ENCODE results near the gene CCDC182.

CCDC182 gene

GRCh38 chr17:57726213-57726790 lies 18.8 kb downstream of the CCDC182 start:
- Histone ChIP-seq H3K27me3 (ENCODE audit: insufficient read depth, low read depth, severe bottlenecking) (no peaks in the 10 kb centered on the region), H3K4me3 (ENCODE audit: low read depth, low read length) (no peak overlapping the region), H3K27ac (peak overlapping the region; percentile 17), H3K9me3 (ENCODE audit: severe bottlenecking) (no peaks in the 10 kb centered on the region), H3K36me3 (no peaks in the 10 kb centered on the region)
- no peak for DNase-seq
- TF ChIP-seq CTCF (IDR thresholded peaks at IDR 0.05; ENCODE audit: low read depth, low read length) = no peak

DNA sequence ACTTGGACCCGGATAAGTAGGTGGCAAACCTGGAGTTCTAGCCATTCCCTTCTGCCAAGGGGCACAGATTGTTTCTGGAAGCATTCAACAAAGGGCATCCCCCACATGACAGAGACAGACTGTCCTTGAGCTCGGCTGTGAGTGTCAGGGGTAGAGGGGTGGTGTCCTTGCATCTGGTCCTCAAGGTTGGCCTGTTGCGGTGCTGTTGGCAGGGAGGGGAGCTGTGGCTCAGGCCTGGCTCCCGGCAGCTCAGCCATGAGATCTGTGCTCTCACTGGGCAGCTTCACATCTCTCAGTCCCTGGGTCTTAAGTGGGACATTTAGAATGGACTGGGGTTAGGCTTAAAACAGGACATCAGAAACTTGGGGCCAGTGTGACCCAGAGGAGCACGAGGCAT lies 20.4 kb downstream of the CCDC182 start:
- no peak overlapping the region for H3K4me3 ChIP-seq (ENCODE audit: low read depth, low read length)
- no peaks in the 10 kb centered on the region for H3K9me3 ChIP-seq (ENCODE audit: severe bottlenecking)
- H3K27me3 ChIP-seq (ENCODE audit: insufficient read depth, low read depth, severe bottlenecking) = no peaks in the 10 kb centered on the region
- H3K36me3 ChIP-seq = no peaks in the 10 kb centered on the region
- TF ChIP-seq CTCF (IDR thresholded peaks at IDR 0.05; ENCODE audit: low read depth, low read length) = no peak
- H3K27ac ChIP-seq = peak overlapping the region; percentile 81
- no peak for DNase-seq

DNA sequence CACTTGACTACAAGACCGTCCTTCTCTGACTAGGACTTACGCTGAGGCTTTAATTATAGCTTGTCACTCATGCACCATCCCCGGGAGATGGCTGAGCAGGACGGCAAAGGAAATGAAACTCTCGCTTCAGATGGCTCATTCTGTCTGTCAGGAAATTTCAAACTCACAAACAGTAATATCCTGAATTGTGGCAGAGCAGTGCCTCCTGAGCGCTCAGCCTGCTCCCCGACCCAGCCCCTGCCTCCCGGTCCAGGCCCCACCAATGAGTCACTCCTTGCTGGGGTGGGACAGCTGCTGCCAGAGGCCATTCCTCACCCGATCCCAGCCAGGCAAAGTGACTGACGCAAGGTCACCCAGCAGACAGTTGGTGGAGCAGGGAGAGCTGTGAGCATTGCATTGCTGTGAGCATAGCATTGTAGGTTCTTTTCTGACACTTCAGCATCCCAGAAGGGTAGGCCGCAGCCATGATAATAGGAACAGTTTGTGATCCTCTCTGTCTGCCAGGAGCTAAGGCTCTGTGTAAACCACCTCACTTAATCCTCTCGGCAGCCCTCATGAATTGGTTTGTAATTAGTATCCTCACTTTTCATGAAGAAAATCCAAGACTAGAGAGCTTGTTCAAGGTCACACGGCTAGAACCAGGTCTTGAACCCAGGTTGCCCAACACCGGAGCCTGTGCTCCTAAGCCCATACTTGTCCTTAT lies 20.9 kb downstream of the CCDC182 start:
- Histone ChIP-seq H3K9me3 (ENCODE audit: severe bottlenecking) (no peaks in the 10 kb centered on the region), H3K4me3 (ENCODE audit: low read depth, low read length) (no peak overlapping the region), H3K27ac (peak overlapping the region; percentile 81), H3K27me3 (ENCODE audit: insufficient read depth, low read depth, severe bottlenecking) (no peaks in the 10 kb centered on the region), H3K36me3 (no peaks in the 10 kb centered on the region)
- TF ChIP-seq CTCF (IDR thresholded peaks at IDR 0.05; ENCODE audit: low read depth, low read length) = no peak
- peak; percentile 73 for DNase-seq

DNA sequence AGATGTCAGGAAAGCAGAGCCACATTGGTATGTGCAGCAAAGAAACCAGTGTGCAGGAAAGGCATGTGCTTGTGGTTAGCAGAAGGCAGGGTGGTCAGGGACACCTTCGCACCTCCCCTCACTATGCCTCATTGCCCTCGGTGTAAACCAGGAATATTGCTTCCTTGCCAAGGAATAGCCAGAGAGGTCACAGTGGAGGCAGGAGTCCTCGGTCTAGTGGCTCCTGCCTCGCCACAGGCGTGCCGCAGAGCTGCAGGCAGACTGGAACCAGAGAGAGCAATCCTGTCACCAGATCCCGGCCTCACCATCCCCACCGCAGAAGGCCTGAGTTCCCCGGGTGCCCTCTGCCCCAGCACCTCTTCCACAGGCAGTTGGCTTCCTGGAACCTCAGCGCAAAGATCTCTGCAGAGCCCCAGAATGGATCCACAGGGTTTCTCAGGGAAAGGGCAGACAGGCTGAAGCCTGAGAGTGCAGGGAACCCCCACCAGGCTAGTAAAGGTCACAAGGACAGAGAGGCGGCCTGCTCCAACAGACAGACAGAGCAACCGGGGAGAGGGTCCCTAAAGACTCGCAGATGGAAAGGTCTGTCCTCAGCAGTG lies 21.6 kb downstream of the CCDC182 start:
- no peaks in the 10 kb centered on the region for H3K27me3 ChIP-seq (ENCODE audit: insufficient read depth, low read depth, severe bottlenecking)
- H3K4me3 ChIP-seq (ENCODE audit: low read depth, low read length) = no peak overlapping the region
- TF ChIP-seq CTCF (IDR thresholded peaks at IDR 0.05; ENCODE audit: low read depth, low read length) = no peak
- DNase-seq = no peak
- no peaks in the 10 kb centered on the region for H3K9me3 ChIP-seq (ENCODE audit: severe bottlenecking)
- no peaks in the 10 kb centered on the region for H3K36me3 ChIP-seq
- H3K27ac ChIP-seq = peak overlapping the region; percentile 81

GRCh38 chr17:57722704-57723043 lies 22.4 kb downstream of the CCDC182 start:
- no peak for DNase-seq
- Histone ChIP-seq H3K9me3 (ENCODE audit: severe bottlenecking) (no peaks in the 10 kb centered on the region), H3K27ac (no peak overlapping the region), H3K27me3 (ENCODE audit: insufficient read depth, low read depth, severe bottlenecking) (no peaks in the 10 kb centered on the region), H3K36me3 (no peaks in the 10 kb centered on the region), H3K4me3 (ENCODE audit: low read depth, low read length) (no peak overlapping the region)
- TF ChIP-seq CTCF (IDR thresholded peaks at IDR 0.05; ENCODE audit: low read depth, low read length) = no peak

All from WERI-Rb-1 (cell line).